SU-DHL-6 (cell line): Measurements from ENCODE around the gene NRL.

Experiments
- H2AFZ ChIP-seq: fragments of 200-600 bp; sonication (generic); 2 replicates; pipeline ENCODE4 v1.6.1; 2014; ENCODE audit warnings: low read depth, mild to moderate bottlenecking, moderate library complexity, mixed read lengths, antibody characterized with exemption, low read length; ENCODE audit not compliant: severe bottlenecking
- H3F3A ChIP-seq: fragments of 200-600 bp; shearing (Covaris generic); 2 replicates; pipeline ENCODE4 v1.6.0; 2016; ENCODE audit warnings: antibody characterized with exemption, mild to moderate bottlenecking; ENCODE audit not compliant: insufficient read depth
- H3K27ac ChIP-seq: fragments of 200-600 bp; sonication (generic); 2 replicates; pipeline ENCODE4 v1.5.1; 2016; ENCODE audit warnings: low read depth, mild to moderate bottlenecking, low read length, moderate library complexity, mixed read lengths
- H3K27me3 ChIP-seq: fragments of 200-600 bp; sonication (generic), shearing (Covaris generic); 2 replicates; pipeline ENCODE4 v1.6.0; 2014; ENCODE audit warnings: mild to moderate bottlenecking, low read length
- H3K36me3 ChIP-seq: fragments of 200-600 bp; sonication (generic); 2 replicates; pipeline ENCODE4 v1.6.1; 2014; ENCODE audit warnings: mild to moderate bottlenecking, low read length, mixed read lengths
- H3K4me2 ChIP-seq: fragments of 300-600, 200-600 bp; shearing (Covaris generic), sonication (generic); 2 replicates; pipeline ENCODE4 v1.6.0; 2014; ENCODE audit warnings: low read length, low read depth, mild to moderate bottlenecking; ENCODE audit not compliant: poor library complexity, severe bottlenecking
- H3K4me3 ChIP-seq: fragments of 200-600 bp; sonication (generic); 2 replicates; pipeline ENCODE4 v1.5.1; 2014; ENCODE audit warnings: antibody characterized with exemption, low read length, mild to moderate bottlenecking, mixed read lengths; ENCODE audit not compliant: insufficient read depth, poor library complexity, severe bottlenecking
- H3K79me2 ChIP-seq: fragments of 200-600 bp; sonication (generic); 2 replicates; pipeline ENCODE4 v1.6.1; 2014; ENCODE audit warnings: mild to moderate bottlenecking, low read length, moderate library complexity; ENCODE audit not compliant: insufficient read depth
- H3K9ac ChIP-seq: fragments of 200-600 bp; sonication (generic); 2 replicates; pipeline ENCODE4 v1.7.0; 2014; ENCODE audit warnings: mild to moderate bottlenecking, low read length
- H3K9me2 ChIP-seq: fragments of 200-600 bp; sonication (generic); replicated peaks from 2 replicates; pipeline ENCODE4 v1.6.1; 2014; ENCODE audit warnings: low read length; ENCODE audit not compliant: insufficient read depth
- H3K9me3 ChIP-seq: fragments of 200-600 bp; sonication (generic); 2 replicates; pipeline ENCODE4 v1.6.1; 2014; ENCODE audit warnings: low read length, mixed read lengths; ENCODE audit not compliant: insufficient read depth
- H4K20me1 ChIP-seq: fragments of 200-600 bp; sonication (generic); 2 replicates; pipeline ENCODE4 v1.6.1; 2014; ENCODE audit warnings: low read depth, mild to moderate bottlenecking, antibody characterized with exemption, low read length, moderate library complexity, mixed read lengths
- CTCF ChIP-seq: fragments of 200-600 bp; sonication (generic); IDR thresholded peaks from one replicate; pipeline ENCODE4 v1.5.1; 2017; ENCODE audit warnings: antibody characterized with exemption, mild to moderate bottlenecking, low read length, moderate library complexity; ENCODE audit not compliant: insufficient read depth, poor library complexity, severe bottlenecking
- EZH2phosphoT487 ChIP-seq: fragments of 200-600 bp; sonication (generic), shearing (Covaris generic); conservative IDR thresholded peaks from 2 replicates; pipeline ENCODE4 v1.6.1; 2018; ENCODE audit warnings: mild to moderate bottlenecking, antibody characterized with exemption, low read length, moderate library complexity, mixed read lengths

NRL gene

GRCh38 chr14:24160499-24160849 is 45.7 kb upstream of the NRL start:
- Histone ChIP-seq H3K27ac (peak overlapping the region; percentile 32; the same call in 1 of the 2 replicates), H2AFZ (no peak overlapping the region), H3K4me3 (no peak overlapping the region), H3K36me3 (no peaks in the 10 kb centered on the region), H3K27me3 (no peaks in the 10 kb centered on the region), H3F3A (0 out of 2 replicates have a peak, but pooled peaks cover 3% of the 10 kb centered on the region), H3K9me3 (no peaks in the 10 kb centered on the region), H3K79me2 (peaks cover 10% of the 10 kb centered on the region; the same call in 1 of the 2 replicates), H4K20me1 (no peaks in the 10 kb centered on the region), H3K4me2 (no peak overlapping the region), H3K9ac (peak overlapping the region; percentile 74; the same call in 1 of the 2 replicates), H3K9me2 (no peaks in the 10 kb centered on the region)
- no peak for TF ChIP-seq CTCF
- TF ChIP-seq EZH2phosphoT487 = no peak

- Histone ChIP-seq H3K4me3 (no peak overlapping the region), H3K4me2 (no peak overlapping the region), H3K79me2 (peaks cover 10% of the 10 kb centered on the region; the same call in 1 of the 2 replicates), H3K27me3 (no peaks in the 10 kb centered on the region), H3K9me2 (no peaks in the 10 kb centered on the region), H3K27ac (no peak overlapping the region), H3F3A (0 out of 2 replicates have a peak, but pooled peaks cover 3% of the 10 kb centered on the region), H3K36me3 (no peaks in the 10 kb centered on the region), H3K9ac (no peak overlapping the region), H3K9me3 (no peaks in the 10 kb centered on the region), H2AFZ (no peak overlapping the region), H4K20me1 (no peaks in the 10 kb centered on the region)
- TF ChIP-seq CTCF (no peak), EZH2phosphoT487 (no peak)
Measured at GRCh38 chr14:24159777-24160498, 45.2 kb upstream of the NRL start.

GRCh38 chr14:24157331-24157730 is 42.6 kb upstream of the NRL start:
- H3K79me2 ChIP-seq = peaks cover 10% of the 10 kb centered on the region; the same call in 1 of the 2 replicates

More at GRCh38 chr14:24157331-24157730, 42.6 kb upstream of the NRL start:
- Histone ChIP-seq H3K27ac (no peak overlapping the region), H3K9me2 (no peaks in the 10 kb centered on the region), H3K36me3 (no peaks in the 10 kb centered on the region), H3K4me2 (no peak overlapping the region), H3F3A (0 out of 2 replicates have a peak, but pooled peaks cover 3% of the 10 kb centered on the region), H2AFZ (no peak overlapping the region), H3K9ac (no peak overlapping the region), H3K4me3 (no peak overlapping the region), H3K27me3 (no peaks in the 10 kb centered on the region), H4K20me1 (no peaks in the 10 kb centered on the region), H3K9me3 (no peaks in the 10 kb centered on the region)
- TF ChIP-seq EZH2phosphoT487 (no peak), CTCF (no peak)
